Left renal cortex interstitium (tissue), 4 donors: Measurements from ENCODE around the gene EIF3L. TPM values are rescaled to one million over a fixed set of nuclear protein-coding genes. Genes with fewer than 3 reads are reported as not detected.
A peak's percentile ranks its signal among the peaks of the same experiment; 100 is the strongest.

Experiments used
- DNase-seq, 4 donors: peaks; one replicate each; pipeline ENCODE4 v3.0.0-alpha.2; 2013; ENCODE audit warnings: low read depth in 4 of 4, low spot score in 2 of 4, missing footprints in 1 of 4
- polyA plus RNA-seq, 4 donors: library from polyadenylated mRNA; unstranded; fragments of 120-200 nt; gene quantifications; one replicate each; pipeline ENCODE4 v1.2.1, GENCODE V29; 2013; ENCODE audit not compliant: insufficient read length in 4 of 4

Gene EIF3L
- polyA plus RNA-seq, 4 donors, result 872 to 1,137 (median 1,004) TPM

DNA sequence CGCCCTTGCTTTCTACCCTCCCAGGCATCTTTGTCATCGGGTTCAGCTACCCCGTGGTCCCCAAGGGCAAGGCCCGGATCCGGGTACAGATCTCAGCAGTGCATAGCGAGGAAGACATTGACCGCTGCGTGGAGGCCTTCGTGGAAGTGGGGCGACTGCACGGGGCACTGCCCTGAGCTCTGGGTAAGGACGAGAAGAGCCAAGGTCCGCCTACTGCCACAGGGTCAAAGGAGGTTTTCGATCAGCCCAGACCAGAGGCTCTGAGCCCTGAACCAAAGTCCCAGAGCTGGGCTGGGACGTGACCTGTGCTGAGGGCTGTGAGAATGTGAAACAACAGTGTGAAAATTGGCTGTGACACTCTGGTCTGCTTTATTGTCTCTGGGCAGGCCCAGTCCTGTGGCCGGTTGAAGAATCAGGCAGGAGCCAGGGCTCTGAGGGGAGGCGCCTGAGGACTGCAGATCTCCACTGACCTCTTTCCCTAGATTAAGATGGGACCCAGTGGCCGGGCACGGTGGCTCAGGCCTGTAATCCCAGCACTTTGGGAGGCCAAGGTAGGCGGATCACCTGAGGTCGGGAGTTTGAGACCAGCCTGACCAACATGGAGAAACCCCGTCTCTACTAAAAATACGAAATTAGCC lies 32.6 kb upstream of the EIF3L start:
- DNase-seq, result no peak

DNA sequence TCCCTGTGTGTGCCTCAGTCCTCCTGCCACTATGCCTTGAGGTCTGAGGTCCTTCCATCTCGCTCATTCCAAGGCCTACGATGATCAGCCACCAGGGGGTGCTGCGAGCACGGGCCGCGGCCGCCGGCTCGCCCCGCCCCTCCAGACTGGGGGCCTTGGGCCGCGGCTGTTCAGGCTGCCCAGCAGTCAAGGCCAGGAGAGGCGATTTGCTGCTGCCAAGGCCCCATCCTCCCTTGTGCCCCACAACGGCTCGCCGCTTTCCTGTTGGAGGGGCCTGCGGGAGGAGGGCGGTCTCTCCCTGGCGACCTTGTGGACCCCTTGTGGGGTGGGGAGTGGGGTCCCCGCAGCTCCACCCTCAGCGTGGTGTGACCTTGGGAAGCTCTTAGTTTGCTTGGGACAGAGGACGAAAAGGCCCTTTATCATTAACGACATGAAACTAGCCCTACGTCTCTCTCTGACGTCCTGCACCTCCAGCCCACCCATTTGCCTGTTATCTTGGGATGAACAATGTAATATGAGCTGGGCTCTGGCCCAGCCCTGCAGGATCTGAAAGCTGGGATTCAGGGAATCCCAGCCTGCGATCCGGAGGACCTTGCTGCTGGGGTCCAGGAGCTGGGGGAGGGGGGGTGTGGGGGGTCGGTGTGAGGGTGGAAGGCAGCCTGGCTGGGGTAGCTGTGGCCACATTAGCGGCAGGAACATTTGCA lies 31.4 kb upstream of the EIF3L start:
- peak in 1 of 4 donors; percentile 58 for DNase-seq

DNA sequence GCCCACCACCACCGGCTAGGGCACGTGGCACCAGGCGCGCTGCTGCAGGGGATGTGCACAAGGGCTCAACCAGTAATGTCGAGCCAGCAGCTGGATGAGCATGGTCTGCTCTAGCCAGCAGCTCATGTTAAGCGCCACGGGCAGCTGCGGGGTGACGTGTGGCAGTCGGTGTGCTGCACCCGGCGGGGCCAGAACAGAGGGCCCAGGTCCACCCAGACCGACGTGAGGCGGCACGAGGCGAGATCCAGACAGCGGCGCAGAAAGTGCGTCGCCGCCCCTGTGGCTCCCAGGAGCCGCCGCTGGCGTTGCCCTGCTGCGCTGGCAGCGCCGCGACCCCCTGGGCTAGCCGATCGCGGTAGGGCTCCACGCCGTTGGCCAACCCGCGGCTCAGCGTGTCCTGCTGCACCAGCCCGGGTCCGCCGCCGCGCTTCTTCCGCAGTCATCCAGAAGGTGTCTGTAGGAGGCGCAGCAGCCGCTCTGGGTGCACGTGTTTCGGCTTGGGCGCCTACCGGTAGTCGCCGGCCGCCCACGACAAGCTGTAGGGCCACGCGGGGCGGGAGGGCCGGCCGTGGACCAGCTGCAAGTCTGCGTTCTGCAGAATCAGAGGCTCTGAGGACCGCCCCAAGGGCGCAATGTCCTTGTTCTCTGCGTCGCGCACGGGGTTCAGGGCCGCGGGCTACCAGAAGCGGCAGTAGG lies 30.7 kb upstream of the EIF3L start:
- peak in 1 of 4 donors; percentile 18 for DNase-seq

DNA sequence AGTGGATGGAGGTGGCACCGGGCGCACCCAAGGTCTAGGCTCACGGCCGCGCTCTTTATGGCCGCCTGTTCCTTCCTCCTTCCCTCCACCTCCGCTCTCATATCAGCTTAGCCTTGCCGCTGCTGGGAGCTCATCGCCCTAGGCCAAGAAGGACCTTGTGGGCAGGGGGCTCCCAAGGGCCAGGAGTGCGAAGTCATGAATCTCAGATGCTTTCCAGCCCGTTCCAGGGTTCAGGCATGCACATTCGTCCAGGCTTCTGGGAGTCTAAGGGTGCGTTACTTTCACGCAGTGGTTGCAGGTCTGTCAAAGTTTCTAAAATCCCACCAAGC lies 30.1 kb upstream of the EIF3L start:
- DNase-seq, result no peak

DNA sequence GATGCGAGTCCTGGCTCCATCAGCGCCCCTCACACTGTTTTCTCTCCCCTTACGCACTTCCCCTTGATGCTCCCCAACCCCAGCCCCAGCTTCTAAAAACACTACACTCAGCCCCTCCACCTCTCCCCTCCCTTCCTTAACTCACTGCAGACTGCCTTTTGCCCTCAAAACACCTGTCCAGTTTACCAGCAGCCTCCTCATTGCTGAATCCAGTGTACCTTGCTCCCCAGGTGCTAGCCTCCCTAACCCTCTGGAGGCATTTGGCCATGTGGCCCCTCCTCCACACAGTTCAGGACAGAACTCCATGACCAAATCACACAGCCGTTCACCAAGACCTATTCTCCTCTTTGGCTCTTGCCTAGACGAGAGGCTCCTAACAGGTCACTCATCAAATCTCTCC lies 28.9 kb upstream of the EIF3L start:
- DNase-seq, result no peak

DNA sequence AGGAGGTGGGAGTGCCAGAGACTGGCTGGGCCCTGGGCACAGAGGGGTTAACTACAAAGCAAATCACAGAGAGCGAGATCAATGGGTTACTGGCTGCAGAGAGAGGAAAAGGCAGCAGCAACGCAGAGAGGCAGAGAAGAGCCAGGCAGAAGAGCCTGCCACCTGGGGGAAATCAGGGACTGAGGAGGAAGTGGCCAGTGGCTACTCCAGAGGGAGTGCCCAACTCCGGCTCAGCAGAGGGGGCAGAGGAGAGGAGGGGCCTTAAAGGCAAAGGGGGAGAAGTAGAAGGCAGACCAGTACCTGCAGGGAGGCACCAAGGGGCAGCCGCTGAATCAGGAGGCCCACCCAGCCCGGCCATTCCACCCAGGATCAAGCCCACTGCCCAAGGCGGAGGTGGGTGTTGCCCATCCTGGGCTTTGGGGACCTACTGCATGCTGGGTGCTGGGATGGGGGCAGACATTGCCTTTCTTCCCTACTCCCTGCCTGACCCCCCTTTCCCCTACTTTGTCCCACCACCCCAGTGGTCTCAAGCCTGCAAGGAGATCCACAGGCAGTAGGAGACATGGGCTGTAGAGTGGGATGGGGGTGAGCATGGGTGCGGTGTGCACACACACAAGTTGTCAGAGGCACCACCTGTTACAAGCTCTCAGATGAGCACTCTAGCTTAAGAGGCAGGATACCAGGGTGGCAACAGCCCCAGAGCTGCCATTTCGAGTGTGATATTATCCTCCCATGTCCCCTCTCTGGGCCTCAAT lies 27.0 kb upstream of the EIF3L start:
- DNase-seq, result no peak

DNA sequence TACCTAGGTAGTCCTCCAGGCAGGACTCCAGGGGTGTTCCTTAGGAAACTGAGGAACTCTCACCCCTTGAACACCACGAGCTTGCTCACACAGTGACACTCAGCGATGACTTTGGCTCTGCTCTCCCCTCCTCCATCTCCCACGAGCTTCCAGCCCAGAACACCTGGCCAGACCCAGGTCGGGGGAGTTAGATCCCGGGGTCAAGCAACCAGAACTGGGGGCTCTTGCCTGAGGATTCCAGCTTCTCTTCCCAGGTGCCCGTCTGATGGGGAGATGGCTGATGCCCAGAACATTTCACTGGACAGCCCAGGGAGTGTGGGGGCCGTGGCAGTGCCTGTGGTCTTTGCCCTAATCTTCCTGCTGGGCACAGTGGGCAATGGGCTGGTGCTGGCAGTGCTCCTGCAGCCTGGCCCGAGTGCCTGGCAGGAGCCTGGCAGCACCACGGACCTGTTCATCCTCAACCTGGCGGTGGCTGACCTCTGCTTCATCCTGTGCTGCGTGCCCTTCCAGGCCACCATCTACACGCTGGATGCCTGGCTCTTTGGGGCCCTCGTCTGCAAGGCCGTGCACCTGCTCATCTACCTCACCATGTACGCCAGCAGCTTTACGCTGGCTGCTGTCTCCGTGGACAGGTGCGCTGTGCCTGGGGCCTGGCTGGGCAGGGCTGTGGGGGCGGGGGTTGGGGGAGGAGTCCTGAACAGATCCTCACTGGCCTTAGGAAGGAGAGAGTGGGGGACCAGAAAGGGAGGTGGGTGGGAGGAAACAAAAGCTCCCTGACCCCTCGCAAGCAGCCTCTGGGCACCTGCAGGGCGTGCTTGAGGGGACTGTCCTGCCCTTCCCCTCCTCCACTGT lies 25.9 kb upstream of the EIF3L start, which contains the start of gene GALR3:
Gene GALR3 (plus strand): TSS at position 249 of the 852 bp plus-strand sequence. CDS start 25 bp downstream, at position 274.
- no peak for DNase-seq

DNA sequence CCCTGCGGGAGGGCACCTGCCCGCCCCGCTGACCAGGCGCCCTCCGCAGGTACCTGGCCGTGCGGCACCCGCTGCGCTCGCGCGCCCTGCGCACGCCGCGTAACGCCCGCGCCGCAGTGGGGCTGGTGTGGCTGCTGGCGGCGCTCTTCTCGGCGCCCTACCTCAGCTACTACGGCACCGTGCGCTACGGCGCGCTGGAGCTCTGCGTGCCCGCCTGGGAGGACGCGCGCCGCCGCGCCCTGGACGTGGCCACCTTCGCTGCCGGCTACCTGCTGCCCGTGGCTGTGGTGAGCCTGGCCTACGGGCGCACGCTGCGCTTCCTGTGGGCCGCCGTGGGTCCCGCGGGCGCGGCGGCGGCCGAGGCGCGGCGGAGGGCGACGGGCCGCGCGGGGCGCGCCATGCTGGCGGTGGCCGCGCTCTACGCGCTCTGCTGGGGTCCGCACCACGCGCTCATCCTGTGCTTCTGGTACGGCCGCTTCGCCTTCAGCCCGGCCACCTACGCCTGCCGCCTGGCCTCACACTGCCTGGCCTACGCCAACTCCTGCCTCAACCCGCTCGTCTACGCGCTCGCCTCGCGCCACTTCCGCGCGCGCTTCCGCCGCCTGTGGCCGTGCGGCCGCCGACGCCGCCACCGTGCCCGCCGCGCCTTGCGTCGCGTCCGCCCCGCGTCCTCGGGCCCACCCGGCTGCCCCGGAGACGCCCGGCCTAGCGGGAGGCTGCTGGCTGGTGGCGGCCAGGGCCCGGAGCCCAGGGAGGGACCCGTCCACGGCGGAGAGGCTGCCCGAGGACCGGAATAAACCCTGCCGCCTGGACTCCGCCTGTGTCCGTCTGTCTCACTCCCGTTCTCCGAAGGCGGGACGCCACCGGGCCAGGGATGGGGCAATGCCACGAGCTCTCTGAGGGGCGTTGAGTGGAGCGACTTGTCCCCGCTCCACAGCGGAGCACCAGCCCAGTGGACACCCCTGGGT lies 24.3 kb upstream of the EIF3L start:
- DNase-seq, result no peak

DNA sequence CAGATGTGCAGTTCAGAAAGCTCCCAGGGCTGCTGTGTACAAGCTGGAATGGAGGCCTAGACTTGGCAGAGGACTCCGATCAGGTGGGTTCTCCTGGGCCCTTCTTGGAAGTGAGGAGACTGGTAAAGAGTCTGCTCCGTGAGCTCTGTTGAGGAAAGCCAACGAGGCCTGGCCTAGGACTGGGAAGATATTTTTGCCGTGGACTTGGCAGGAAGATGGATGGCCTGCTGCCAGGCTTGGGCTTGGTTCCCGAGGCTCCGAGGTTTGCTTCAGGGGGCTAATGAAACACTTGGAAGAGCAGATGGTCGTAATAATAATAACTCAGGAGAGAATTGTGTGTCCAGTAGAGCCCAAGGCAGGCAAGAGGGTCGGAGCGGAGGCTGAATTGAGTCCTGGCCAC lies 22.2 kb upstream of the EIF3L start:
- no peak for DNase-seq

DNA sequence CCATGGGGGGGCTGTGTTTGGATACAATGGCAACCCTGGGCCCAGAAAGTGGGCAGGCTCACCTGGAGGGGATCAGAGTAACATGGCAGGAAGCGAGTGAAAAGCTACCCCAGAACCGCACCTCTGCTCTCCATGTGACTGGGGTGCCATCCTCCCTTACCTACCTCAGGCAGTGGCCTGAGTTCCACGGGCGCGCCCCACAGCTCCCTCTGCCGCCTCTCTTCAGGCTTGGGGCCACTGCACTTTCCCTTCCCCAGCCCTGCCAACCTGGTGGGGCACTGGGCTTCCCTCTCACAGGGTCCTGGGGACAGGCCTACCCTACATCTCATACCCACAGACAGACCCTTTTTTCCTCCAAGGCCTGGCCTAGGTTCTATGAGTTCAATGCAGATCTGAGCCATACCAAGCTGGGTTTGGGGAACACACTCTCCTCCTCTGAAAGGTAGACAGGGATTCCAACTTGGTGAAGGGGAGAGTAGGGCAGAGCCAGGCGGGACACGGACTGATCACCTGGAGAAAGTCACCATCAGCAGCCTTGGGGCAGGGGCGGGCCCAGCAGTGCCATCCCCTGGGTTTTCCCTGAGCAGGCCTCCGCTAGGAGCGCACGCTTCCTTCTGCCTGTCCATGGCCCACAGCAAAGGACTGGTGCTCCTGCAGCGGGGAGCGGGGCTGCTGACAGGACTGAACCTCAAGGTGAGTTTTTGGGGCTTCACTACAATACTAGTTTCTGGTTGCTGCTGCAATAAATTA lies 19.0 kb upstream of the EIF3L start:
- no peak for DNase-seq

DNA sequence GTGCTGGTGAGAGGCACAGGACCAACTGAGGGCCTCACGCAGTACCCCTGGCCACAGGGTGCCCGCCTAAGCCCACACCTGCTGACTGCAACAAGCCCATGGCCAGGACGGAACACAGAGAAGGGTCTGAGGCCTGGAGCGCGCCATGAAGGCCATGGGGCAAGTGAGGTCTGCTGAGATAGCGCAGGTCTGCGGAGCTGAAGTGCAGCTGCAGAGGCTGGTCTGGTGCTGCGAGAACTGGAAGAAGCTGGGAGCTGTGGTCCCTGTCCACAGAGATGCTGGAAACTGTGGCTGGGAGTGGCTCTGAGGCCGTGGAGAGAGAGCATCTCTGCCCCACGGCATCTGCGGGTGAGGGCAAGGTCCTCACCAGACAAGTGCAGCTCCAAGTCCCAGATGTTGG lies 17.7 kb upstream of the EIF3L start:
- no peak for DNase-seq

DNA sequence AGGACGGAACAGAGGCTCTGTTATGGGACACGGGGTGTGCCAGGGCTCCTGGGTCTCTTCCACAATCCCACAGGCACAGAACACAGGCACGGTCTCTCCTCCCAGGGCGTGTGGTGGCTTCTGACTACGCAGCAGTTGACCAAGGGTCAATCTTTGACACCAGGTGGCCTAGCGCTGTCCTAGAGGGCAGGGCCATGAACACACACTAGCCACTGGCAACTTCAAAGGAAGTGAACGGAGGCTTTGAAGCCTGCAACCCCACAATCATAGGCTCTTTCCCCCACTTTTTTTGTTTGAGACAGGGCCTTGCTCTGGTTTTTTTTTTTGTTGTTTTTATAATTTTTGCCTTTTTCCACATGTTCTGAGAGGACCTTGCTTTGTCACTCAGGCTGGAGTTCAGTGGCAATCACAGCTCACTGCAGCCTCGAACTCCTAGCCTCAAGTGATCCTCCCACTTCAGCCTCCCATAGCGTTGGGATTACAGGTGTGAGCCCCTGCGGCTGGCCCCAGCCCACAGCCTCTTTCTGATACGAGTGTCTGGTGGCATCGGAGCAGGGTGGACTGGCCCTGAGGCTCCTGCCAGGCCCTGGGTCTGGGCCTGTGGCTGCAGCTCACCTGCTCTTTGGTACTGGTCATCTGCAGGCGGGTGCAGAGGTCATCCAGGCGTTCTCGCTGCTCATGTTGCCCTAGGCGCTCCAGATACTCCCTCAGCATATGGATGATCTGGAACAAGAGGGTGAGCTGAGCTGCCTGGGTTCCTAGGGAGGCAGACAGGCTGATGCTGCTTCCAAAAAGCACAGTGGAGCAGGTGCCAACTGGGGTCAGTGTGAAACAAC lies 17.0 kb upstream of the EIF3L start:
- DNase-seq, result no peak

DNA sequence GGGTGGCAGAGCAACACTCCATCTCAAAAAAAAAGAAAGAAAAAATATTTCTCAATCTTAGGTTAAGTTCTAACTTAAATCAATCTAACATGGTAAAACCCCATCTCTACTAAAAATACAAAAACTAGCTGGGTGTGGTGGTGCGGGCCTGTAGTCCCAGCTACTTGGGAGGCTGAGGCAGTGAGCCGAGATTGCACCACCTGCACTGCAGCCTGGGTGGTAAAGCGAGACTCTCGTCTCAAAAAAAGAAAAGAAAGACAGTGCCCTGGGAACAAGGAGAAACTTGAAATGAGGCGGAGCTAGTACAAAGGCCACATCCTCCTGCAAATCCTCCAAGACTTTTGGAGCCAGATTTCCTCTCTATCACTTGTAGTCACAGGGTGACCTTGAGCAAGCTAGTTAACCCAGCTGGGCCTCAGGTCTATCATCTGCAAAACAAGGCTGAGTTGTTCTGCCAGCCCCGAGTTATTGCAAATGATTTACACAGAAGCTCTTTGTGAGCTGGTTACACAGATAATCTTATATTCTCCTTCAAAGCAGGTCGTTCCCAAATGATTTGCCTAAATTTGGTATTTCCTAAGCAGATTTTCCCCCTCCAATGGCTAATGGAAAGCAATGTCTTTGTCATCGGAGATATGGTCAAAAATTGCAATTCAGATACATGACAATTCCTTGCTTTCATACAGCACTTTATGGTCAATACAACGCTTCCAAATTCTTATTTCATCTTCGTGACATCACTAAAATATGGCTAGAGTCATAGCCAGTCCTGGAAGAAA lies 7.0 kb upstream of the EIF3L start:
- no peak for DNase-seq

DNA sequence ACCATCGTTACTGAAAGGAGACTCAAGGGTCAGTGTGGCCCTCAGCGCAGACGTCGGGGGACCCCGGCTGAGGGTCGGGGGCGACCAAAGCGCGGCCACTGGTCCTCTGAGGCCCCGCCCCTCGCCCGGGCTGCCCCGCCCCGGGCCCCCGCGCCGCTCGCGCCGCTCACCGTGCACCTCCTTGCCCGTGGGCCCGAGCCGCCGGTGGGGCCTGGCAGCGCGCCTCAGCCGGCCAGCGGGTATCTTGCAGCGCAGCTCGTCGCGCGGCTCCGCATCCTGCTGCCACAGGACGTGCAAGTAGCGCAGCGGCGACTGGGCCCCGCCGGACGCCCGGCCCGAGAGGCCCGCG lies 5.5 kb upstream of the EIF3L start:
- no peak for DNase-seq

DNA sequence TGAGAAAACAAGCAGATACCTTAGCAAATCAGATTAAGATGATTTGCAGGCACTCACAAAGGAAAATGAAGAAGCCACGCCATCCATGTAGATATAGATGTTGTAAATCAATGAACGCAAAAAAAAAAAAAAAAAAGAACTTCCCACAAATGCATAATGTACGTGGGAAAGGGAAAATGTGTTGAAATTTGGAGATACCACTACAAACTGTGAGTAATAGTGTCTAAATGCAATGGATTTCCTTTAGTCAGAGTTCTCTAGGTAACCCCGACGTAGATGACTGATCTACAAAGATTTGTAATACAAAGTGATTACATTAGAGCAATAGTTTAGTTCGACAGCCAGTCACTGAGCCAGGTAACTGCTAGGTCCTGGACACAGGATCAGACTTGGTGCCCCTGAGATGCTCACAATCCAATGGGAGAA lies 4.3 kb upstream of the EIF3L start:
- no peak for DNase-seq

DNA sequence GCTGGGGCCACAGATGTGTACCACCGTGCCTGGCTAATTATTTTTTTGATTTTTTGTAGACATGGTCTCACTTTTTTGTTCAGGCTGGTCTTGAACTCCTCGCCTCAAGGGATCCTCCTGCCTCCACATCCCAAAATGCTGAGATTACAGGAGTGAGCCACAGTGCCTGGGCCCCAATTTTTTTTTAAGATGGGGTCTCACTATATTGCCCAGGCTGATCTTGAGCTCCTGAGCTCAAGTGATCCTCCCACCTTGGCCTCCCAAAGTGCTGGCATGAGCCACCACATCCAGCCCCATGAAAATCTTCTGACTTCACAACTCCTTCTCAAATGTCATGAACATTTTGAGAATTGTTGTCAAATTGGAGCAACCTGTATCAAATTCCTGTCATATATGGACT lies 2.8 kb upstream of the EIF3L start:
- DNase-seq, result no peak

DNA sequence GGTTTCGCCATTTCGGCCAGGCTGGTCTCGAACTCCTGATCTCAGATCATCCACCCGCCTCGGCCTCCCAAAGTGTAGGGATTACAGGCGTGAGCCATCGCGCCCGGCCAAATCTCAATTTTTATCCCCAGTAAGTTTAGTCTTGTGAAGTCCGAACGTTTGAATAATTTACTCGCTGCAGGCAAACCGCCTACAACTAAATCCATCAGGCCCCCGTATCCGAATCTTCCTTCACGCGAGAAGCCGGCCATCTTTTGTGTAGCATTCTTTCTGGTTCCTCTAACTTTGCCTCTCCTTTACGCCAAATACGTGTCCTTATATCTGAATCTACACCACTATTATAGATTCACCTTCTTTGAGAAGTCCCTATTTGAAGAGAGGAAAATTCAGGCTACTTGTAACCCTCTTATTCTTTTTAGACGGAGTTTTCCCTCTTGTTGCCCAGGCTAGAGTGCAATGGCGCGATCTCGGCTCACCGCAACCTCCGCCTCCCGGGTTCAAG lies 581 bp upstream of the EIF3L start:
- DNase-seq, result no peak
